Measurements from ENCODE around the gene HOXA11. TPM values are rescaled to one million over a fixed set of nuclear protein-coding genes. Genes with fewer than 3 reads are reported as not detected.

The HOXA11 gene
- total and polyA plus RNA-seq, 10 of the 15 experiments (the other 5 are each of a cell fraction or from before 2014, with no cell fraction given) = not detected

DNA sequence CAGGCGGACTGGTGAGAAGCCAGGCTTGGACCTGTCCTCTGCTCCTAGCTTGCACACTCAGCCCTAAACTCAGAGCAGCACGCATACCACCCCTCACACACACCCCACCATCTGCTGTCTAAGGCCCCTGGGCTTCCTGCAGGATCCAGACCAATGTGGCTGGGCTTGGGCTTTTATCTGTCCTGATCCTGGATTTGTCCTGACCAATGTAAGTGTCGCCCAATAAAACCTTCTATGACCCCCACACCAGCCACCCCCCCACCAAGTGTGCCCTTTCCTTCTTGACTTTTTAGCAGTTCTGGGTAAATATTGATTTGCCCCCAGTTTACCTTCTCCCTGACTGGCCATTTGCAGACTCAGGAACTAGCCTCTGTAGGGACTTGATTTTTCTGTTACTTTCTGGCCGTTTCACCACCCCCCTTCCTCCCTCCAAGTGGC, 16.6 kb upstream of the HOXA11 start:
- ChIA-PET POLR2A (no interaction called here), CTCF (interaction anchor here (0.6 kb wide), 1 partner anchor 51 kb away, joined by 4 read pairs; no protein-coding TSS in a partner anchor), RAD21 (ENCODE audit: unreplicated experiment) (no interaction called here), SMC1A (ENCODE audit: uncharacterized antibody, unreplicated experiment) (no interaction called here)
- DNase-seq (ENCODE audit: low read depth, low spot score) = no peak
- BruUV-seq (replicated peaks) = no TSS peak
- ATAC-seq = no peak
- WGBS (ENCODE audit: insufficient coverage, insufficient replicate concordance, low lambda C conversion rate, missing lambda C conversion rate) = 7% methylated on average over 4 of the region's 4 CpGs
- intact Hi-C loops (cut with micrococcal nuclease; ENCODE audit: unreplicated experiment) (no loop called here), in situ Hi-C loops (cut with MboI) (loop anchor here (5.0 kb wide), 1 partner anchor 721 kb away; no protein-coding TSS in a partner anchor)
- H3K27ac ChIP-seq (ENCODE audit: control insufficient read depth, insufficient read depth) = no peak overlapping the region
- TF ChIP-seq RAD21 (IDR thresholded peaks at IDR 0.05; ENCODE audit: insufficient read depth, low read depth, low read length) (no peak), DPF2 (IDR thresholded peaks at IDR 0.05) (no peak), ZBED1 (IDR thresholded peaks at IDR 0.05; ENCODE audit: borderline replicate concordance) (no peak), TAF1 (IDR thresholded peaks at IDR 0.05; ENCODE audit: borderline replicate concordance, low read depth, low read length) (no peak), HDAC2 (IDR thresholded peaks at IDR 0.05) (no peak), JUNB (IDR thresholded peaks at IDR 0.05) (no peak), EP300 (IDR thresholded peaks at IDR 0.05; ENCODE audit: borderline replicate concordance in 1 of 2, control insufficient read depth in 1 of 2, low read depth in 2 of 2, low read length in 2 of 2) (no peak), HCFC1 (IDR thresholded peaks at IDR 0.05; ENCODE audit: low read length) (no peak), BCL3 (IDR thresholded peaks at IDR 0.05; ENCODE audit: borderline replicate concordance, insufficient read depth, low read depth, low read length, poor library complexity, severe bottlenecking) (no peak), NFIC (IDR thresholded peaks at IDR 0.05; ENCODE audit: low read depth, low read length) (no peak), BACH1 (IDR thresholded peaks at IDR 0.05; ENCODE audit: borderline replicate concordance) (no peak), CHD2 (IDR thresholded peaks at IDR 0.05; ENCODE audit: borderline replicate concordance, low read depth, low read length) (no peak), STAT3 (IDR thresholded peaks at IDR 0.05; ENCODE audit: low read depth, low read length) (no peak), RFX5 (IDR thresholded peaks at IDR 0.05; ENCODE audit: low read depth, low read length) (no peak), RUNX3 (IDR thresholded peaks at IDR 0.05; ENCODE audit: low read length) (no peak), SP1 (IDR thresholded peaks at IDR 0.05; ENCODE audit: low read depth, low read length) (no peak), CBFB (IDR thresholded peaks at IDR 0.05; ENCODE audit: low read depth) (no peak), MAX (IDR thresholded peaks at IDR 0.05; ENCODE audit: low read depth, low read length) (no peak)
- H3K27me3 ChIP-seq (replicated peaks in 1 of 2; ENCODE audit: control insufficient read depth in 2 of 2, insufficient read depth in 2 of 2, low read length in 1 of 2) = peaks cover 32 to 54% of the 10 kb centered on the region in 2 experiments
- H3K4me1 ChIP-seq (ENCODE audit: control insufficient read depth, insufficient read depth, low read length) = no peaks in the 10 kb centered on the region; the same call in 1 of the 2 replicates
- 0 out of 2 replicates have a peak overlapping the region, but pooled peaks have one; percentile 8 for H3K4me2 ChIP-seq (ENCODE audit: control insufficient read depth, insufficient read depth)
- no peaks in the 10 kb centered on the region for H3K36me3 ChIP-seq (ENCODE audit: control insufficient read depth in 2 of 2, insufficient read depth in 2 of 2, low read length in 1 of 2)
- no peak overlapping the region for H3K9ac ChIP-seq (ENCODE audit: control insufficient read depth, insufficient read depth, low read length)
- H3K9me3 ChIP-seq (replicated peaks; ENCODE audit: control insufficient read depth, insufficient read depth, low read length) = no peaks in the 10 kb centered on the region; the same call in 2 of the 3 replicates
- no peak overlapping the region for H2AFZ ChIP-seq (ENCODE audit: control insufficient read depth, low read depth, low read length)
- no peaks in the 10 kb centered on the region for H3K79me2 ChIP-seq (ENCODE audit: control insufficient read depth, insufficient read depth, low read length)
- no peak overlapping the region for H3K4me3 ChIP-seq
- no peaks in the 10 kb centered on the region for H4K20me1 ChIP-seq (ENCODE audit: control insufficient read depth, insufficient read depth)
- no peak for FAIRE-seq
